ENCODE measurements around the gene SSH3.
"Not testable (repeated sequence)": the region's sequence is repeated elsewhere in the genome, so short reads cannot be mapped to it uniquely, and the experiment has no call there.

Gene SSH3, protein sequence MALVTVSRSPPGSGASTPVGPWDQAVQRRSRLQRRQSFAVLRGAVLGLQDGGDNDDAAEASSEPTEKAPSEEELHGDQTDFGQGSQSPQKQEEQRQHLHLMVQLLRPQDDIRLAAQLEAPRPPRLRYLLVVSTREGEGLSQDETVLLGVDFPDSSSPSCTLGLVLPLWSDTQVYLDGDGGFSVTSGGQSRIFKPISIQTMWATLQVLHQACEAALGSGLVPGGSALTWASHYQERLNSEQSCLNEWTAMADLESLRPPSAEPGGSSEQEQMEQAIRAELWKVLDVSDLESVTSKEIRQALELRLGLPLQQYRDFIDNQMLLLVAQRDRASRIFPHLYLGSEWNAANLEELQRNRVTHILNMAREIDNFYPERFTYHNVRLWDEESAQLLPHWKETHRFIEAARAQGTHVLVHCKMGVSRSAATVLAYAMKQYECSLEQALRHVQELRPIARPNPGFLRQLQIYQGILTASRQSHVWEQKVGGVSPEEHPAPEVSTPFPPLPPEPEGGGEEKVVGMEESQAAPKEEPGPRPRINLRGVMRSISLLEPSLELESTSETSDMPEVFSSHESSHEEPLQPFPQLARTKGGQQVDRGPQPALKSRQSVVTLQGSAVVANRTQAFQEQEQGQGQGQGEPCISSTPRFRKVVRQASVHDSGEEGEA

DNA sequence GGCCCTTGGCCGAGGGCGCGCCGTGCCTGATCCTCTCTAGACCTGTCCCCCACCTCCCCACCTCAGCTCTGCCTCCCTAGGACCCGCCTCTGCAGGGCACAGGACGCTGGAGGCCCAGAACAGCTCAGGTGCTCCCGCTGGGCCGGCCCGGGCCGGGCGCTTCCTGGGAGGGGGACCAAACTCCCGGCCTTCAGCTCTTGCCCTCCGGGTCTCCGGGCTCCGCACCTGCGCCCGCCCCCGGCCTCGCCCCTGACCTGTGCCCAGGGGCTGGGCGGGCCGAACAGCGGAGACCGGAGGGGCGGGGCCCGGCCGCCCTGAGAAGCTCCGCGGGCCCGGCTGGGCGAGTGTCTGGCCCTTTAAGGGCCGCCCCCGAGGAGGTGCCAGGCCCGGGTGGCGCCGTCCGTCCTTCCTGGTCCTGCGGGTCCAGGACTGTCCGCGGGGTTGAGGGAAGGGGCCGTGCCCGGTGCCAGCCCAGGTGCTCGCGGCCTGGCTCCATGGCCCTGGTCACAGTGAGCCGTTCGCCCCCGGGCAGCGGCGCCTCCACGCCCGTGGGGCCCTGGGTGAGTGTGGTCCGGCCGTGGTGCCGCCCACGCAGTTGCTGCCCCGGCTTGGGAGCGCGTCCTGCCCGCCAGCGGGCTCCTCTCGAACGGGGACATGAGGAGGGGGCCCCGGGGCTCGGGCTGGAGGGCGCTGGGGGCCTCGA lies at the start of gene SSH3:
SSH3 (plus strand) TSS at position 399 of the 703 bp plus-strand sequence; CDS start at position 495, 96 bp downstream.
- no peak for FAIRE-seq

DNA sequence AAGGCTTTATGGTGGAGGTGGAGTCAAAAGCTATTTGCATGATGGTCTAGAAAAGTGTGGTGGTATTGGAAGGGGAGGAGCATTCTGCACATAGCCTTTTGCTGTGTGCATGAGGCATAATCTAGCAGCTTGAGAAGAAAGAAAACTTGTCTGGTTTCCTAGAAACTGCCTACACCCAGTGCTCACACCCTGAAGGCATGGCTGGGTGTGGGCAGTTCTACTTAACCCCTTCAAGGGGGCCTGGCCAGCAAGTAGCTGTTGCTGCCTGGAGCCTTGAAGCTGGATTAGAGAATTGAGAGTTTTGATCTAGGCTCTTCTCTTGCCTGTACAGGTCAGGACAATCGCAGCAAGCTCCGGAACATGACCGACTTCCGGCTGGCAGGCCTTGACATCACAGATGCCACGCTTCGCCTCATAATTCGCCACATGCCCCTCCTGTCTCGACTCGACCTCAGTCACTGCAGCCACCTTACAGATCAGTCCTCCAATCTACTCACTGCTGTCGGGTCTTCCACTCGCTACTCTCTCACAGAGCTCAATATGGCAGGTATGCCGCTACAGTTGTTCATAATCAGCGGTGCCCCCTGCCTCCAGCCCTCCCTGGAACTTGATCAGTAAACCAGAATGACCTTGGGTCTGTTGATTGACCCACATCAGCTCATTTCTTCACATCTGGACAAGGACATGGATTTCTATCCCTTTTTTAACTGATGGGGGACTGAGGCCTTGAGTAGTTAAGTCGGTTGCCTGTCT lies 49.3 kb upstream of the SSH3 start:
- FAIRE-seq = no peak

DNA sequence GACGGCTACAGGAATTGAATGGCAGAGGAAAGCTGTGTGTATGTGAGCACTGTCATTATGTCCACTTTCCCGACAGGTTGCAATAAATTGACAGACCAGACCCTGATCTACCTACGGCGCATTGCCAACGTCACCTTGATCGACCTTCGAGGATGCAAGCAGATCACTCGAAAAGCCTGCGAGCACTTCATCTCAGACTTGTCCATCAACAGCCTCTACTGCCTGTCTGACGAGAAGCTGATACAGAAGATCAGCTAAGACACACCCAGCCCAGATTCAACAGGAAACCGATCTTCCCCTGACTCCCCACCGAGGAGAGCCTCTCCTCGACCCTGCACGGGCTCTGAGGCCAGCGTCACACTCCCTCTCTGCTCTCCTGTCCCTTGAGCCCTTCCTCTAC lies 48.5 kb upstream of the SSH3 start:
- no peak for FAIRE-seq

DNA sequence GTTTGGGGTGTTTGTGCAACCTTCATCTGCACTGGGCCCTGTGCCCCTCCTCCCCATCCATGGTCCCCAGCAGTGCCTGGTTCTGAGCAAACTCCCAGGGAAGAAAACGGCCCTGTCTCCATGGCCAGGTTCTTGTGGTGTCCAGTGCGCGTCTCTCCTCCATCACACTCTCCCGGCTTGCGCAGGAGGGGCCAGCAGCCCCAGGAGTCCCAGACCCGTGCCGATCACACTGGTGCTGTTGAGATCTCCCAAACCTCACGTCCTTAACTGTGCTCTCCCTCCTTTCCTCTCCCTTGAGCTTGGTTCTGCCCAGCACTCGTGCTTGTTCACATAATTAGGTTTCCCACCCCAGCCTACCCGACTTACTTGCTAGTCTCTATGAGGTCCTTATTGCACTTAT lies 48.0 kb upstream of the SSH3 start:
- FAIRE-seq = no peak

DNA sequence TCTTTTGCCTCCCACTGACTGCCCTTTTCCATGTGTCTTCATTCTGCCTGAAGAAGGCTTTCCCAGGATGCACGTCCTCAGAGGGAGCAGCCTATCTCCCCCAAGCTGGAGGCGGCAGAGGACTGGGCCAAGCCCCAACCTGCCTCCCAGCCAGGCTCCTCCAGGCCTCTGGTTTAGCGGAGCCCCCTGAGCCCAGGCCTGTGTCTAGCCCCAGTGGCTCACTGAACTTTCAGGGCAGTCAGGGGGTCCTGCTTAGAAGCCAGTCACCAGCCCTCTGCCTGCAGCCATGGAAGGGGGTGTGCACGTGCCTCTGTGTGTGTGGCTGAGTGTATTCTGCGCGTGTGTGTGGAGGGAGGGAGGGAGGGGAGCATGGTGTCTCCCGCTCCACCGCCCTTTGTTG lies 47.5 kb upstream of the SSH3 start:
- no peak for FAIRE-seq

DNA sequence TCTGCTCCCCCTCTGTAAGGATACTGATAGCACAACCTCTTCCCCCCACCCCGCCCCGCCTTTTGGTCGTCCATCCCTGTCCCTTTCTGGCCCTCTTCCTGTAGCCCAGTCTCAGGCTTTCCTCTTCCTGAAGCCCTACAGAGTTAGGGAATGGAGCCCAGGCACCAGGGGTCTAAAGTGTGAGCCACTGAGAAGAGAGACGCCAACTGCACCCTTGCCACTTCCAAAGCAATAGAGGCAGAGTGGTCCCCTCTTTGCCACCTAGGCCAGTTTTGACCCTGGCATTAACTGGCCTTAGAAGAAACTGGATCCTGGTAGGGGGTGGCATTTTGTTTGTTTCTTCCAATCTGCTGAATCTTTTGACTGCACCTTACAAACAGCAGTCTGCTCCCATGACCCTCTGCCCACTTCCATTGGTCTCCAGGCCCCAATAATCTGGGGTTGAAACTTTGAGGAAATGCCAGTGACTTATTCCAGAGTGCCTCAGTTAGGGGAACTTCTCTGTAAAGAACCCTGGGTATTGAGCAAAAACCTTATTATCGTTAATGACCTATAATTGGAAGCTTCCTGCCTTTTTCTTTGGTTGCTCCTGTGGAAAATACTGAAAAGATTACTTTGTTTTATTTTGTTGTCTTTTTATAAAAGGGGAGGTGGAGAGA lies 46.7 kb upstream of the SSH3 start:
- no peak for FAIRE-seq

DNA sequence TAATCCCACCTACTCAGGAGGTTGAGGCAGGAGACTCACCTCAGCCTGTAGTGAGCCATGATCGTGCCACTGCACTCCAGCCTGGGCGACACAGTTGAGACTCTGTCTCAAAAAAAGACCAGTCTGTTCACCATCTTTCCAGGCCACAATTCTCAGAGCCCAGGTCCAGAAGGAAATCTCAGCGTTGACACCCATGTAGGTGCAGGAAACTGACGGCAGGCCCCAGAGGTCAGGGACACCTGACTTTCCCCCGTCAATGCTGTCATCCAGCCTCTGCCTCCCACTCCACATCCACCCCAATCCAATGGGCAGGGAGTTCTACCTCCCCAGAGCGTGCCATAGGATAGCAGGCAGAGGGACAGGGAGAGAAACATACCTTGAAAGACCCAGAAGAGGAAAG lies 42.9 kb upstream of the SSH3 start:
- no peak for FAIRE-seq

DNA sequence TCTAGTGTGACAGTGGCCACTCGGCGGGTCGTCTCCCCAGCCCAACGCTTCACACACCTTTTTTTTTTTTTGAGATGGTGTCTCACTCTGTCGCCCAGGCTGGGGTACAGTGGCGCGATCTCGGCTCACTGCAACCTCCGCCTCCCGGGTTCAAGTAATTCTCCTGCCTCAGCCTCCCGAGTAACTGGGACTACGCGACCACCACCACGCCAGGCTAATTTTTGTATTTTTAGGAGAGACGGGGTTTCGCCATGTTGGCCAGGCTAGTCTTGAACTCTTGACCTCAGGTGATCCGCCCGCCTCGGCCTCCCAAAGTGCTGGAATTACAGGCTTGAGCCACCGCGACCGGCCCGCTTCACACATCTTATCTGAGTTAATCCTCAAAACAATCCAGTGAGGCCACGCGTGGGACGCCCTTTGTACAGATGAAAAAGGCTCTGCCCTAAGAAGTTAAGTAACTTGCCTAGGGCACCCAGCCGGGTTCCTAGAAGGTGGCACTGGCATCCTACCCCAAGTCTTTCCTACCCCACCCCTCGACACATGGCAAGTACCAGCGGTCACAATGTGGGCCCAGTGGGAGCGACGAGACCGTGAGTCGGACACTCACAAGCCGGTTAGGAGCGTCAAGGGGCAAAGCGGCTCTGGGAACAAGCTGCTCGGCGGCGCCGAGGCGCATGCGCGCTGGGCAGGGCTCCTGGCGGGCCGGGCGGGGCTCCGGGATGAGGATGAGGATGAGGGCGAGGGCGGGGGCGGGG lies 42.3 kb upstream of the SSH3 start:
- FAIRE-seq = not testable (repeated sequence)

DNA sequence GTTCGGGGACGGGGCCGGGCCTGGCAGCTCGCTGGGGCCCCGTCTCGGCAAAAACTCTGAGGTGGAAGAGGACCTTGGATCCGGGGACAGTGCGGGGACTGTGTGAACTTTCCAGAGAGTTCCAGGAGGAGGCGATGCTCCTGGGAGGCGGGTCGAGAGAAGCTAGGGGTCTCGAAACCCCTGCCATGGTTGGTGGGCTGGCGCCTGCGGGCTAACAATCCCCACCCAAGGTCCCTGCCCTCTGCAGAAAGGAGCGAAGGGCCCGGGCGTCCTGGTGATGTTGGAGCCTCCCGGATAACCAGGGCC lies 41.7 kb upstream of the SSH3 start:
- no peak for FAIRE-seq

DNA sequence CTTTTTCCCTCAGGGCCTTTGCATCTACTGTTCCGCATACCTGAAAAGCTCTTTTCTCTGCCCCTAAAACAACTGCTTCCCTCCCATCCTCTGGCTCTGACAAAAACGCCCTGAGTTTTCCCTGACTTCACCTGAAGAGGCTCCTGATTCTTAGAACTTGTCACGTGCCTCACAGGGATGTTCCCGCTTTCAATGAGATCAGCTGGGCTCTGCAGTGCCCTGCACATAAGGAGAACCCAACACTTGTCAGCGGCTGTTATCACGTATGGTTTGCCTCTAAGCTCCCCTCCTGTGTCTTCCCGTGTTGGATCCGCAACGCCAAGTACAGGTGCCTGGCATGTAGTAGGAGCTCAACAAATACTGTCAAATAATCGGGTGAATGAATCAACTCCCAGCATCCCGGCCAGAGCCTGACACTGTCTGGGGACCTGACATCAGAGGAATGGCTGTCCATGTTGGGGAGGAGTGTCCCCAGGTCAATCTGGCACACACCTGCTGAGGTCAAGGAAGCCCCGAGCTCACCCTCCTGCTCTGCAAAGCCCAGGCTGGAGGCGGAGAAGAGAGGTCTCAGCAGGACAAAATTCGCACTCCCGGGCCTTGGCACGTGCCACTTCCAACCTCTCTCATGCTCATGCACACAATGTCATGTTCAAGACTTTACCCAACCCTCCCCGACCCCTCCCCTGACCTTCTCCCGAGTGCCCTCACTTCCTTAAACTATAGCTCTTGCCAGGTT lies 41.2 kb upstream of the SSH3 start:
- FAIRE-seq = no peak

DNA sequence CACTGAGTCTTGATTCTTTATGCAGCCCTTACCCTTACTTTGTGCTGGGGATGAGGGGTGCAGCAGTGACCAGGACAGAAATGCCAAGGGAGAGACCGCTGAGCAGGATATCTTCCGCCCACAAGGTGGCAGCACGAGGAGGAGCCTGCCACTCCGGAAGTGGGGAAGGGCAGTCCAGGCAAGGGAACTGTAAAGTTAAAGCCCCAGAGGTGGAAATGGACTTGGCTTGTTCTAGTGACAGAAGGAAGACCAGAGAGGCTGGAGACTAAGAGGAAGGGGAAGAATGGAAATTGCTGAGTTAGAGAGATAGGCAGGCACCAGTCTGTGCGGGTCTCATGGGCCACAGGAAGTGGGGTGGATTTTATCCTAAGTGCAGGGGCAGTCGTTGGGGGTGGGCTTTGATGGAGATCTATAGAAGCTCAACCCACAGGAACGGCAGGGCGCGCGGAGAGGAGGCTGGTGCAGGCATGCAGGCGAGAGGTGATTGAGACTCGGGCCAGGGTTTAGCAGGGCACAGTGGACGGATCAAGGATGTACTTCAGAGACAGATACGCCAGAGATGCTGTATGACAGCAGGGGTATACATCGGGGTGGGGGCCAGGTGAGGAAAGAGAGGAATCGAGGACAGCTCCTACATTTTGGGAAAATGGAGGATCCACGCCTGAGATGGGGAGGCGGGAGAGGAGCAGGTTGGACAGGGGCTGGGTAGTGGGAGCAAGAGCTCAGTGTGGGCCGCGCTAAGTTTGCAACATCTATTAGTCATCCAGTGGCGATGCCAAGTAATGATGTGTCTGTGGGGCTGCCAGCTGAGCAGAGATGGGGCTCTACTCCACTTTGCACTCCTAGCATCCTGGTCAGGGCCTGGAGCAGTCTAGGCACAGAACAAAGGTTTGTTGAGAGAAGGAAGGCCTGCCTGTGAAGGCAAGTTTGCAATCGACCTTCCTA lies 40.3 kb upstream of the SSH3 start:
- FAIRE-seq = peak; percentile 55

DNA sequence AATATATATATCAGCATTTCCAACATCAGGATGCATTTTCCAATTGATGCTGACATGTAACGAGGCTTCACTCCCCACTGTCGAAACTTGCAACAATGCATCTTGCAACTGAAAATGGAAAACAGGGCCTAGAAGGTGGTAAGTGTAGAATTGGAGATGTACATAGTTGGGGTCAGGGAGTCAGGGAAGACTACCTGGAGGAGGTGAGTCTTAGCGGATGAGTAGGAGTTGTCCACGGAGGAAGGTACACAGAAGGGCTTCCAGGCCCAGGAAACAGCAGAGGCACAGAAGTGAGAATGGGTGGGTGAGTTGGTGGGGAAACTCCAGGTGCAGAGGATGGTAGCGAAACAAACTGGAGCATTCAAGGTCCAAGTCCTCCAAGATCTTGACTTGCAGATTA lies 39.1 kb upstream of the SSH3 start:
- FAIRE-seq = no peak

DNA sequence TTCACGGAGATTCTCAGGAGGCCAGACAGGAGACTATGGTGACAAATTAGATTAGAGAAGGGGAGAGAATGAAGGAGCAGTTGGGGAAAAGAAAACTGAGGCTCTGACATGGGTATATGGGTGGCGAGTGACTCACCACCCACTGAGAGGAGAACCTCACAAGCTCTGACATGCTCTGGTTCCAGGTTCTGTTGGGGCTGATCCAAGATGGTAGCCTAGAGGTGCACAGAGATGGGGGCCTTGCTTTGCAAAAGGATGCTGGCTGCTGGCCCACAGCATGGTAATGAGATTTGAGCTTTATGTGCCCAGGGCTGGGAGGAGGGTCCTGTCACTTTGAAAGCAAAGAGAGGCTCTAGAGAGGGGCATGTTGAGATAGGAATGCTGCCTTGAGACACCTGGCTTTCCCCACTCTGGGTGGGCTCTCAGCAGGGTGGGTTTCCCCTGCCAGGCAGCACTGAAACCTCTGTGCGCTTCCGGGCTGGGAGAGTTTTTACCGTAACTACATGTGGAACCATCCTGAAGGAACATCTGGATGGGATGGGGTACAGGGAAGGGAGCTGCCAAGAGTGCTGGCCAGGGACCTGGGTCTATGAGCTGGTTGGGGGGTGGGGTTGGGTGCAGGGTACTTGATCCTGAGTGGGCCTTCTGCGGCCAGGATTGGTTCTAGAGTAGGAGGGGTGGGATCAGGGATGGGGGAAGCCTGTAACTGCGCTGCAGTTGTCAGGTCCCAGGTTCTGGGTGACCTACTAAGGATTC lies 38.3 kb upstream of the SSH3 start:
- FAIRE-seq = no peak

DNA sequence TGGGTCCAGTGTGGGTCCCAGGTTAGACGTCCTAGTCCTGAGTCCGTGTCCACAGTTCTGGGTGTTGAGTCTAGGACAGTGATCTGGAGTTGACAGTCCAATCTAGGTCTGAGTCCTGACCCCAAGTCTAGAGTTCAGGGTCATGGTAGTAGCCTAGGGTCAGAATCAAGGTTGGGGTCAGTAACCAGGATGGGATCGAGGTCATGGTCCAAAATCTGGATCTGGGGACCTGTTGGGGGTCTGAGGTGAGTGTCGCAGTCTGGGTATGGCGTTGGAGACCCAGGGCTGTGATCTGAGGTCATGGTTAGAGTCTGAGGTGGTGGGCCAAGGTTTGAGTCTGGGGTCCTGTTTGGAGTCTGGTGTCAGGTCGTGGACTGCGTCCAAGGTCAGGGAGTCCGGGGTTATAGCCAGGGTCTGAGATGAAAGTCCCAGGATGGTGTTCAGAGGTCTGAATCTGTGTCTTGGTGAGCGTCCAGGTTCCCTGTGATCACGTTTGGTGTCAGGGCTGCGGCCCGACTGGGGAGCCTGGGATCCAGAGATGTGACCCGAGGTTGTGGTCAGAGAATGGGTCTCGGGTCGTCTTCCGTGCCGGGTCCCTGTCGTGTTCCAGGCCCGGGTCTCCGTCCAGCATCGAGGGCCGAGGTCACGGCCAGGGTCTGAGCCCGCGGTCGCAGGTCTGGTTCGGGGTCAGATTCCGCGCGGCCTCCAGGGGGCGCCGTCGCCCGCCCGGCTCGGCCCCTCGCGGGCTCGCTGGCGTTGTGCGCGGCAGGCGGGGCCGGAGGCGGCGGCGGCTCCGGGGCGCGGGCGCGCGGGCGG lies 37.5 kb upstream of the SSH3 start:
- FAIRE-seq = no peak

DNA sequence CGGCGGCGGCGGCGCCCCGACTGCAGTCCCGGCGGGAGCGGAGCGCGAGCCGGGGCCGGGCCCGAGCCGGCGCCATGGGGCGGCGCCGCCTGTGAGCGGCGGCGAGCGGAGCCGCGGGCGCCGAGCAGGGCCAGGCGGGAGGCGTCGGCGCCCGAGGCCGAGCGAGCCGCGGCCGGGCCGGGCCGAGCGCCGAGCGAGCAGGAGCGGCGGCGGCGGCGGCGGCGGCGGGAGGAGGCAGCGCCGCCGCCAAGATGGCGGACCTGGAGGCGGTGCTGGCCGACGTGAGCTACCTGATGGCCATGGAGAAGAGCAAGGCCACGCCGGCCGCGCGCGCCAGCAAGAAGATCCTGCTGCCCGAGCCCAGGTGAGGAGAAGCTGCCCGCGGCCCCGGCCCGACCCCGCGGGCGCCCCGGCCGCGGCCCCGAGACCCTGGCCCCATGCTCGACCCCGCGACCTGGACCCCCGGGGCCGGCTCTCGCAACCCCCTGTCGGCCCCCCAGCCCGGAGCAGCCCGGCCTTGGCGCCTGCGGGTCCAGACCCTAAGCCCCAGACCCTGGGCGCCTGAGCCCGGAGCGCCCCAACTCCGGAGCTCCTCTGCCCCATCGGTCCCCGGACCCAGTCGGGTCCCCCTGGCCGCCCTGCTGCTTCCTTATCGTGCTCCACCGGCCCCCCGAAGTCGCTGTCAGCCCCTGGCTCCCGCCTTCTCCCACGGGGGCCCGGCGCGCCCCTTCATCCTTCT lies 36.7 kb upstream of the SSH3 start, which contains the start of gene GRK2:
GRK2 (plus strand) TSS at position 25 of the 739 bp plus-strand sequence; CDS start at position 252, 227 bp downstream.
- FAIRE-seq = no peak

DNA sequence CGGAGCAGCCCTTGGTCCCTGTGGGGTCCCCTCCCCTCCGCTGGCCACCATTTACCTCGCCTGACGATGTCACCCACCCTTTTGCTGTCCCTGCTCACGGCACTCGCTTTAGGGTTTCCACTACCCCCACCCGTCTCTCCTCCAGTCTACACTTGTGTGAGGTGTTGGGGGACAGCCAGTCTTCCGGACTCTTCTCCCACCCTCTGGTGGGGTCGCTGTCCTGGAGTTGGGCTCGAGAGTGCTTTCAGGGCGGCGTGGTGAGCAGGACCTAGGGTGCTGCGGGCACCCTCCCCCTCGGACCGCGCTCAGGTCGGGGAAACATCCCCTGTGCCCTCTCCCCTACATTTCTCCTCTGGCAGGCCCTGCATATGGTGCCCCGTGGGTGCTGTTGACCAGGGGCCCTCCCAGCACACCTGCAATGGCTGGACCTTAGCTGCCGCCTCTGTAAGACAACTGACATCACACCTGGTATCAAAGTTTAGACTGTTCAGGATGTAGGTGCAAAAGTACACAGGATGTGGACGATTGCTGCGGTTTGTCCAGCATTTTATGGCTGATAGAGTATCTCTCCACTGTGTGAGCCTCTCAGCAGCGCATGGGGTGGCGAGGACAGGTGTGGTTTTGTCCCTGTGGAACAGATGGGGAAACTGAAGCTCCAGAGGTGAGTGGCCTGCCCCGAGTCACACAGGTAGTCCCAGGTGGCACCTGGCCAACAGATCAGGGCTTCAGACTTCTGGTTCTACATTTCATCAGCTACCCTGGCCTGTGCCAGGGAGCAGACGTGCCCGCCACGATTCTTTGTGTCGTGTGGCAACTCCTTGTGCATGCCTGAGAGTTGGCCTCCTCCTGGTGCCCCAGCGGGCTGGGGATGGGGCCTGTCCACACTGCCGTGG lies 35.9 kb upstream of the SSH3 start:
- no peak for FAIRE-seq

All from islet of Langerhans (tissue), 1 donor.